ENCODE data around the gene FARP1. TPM values are rescaled to one million over a fixed set of nuclear protein-coding genes. Genes with fewer than 3 reads are reported as not detected.

The FARP1 gene
- total and polyA plus RNA-seq, 7 donors, result 6.9 to 96.4 (median 32.9) TPM

DNA sequence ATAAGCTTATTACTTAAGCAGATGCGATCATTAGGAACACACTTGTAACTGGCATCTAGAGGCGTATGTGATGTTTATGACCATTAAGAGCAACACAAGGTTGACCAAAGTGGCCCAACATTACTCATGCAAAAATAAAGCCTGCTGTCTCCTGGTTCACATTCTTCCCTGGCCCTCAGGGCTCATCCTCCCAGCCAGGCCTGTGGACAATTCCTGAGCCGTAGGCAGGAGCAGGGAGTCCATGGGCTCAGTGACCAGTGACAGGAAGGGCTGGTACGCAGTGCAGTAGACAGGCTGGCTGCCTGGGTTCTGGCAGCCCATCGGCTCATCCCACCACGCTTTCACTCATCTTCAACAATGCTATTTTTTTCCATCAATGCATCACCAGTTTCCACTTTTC lies 328.0 kb downstream of the FARP1 start:
- WGBS, 2 donors, result 79% methylated on average over 6 of the region's 6 CpGs
- no peak overlapping the region for H3K4me3 ChIP-seq
- DNase-seq, result no peak
- H3K9me3 ChIP-seq, result no peaks in the 10 kb centered on the region
- H3K4me1 ChIP-seq, result peaks cover 0 to 44% (median 30%) of the 10 kb centered on the region in 4 donors
- no peaks in the 10 kb centered on the region for H3K27me3 ChIP-seq
- H3K27ac ChIP-seq, result no peak overlapping the region
- TF ChIP-seq, protein P1, sequence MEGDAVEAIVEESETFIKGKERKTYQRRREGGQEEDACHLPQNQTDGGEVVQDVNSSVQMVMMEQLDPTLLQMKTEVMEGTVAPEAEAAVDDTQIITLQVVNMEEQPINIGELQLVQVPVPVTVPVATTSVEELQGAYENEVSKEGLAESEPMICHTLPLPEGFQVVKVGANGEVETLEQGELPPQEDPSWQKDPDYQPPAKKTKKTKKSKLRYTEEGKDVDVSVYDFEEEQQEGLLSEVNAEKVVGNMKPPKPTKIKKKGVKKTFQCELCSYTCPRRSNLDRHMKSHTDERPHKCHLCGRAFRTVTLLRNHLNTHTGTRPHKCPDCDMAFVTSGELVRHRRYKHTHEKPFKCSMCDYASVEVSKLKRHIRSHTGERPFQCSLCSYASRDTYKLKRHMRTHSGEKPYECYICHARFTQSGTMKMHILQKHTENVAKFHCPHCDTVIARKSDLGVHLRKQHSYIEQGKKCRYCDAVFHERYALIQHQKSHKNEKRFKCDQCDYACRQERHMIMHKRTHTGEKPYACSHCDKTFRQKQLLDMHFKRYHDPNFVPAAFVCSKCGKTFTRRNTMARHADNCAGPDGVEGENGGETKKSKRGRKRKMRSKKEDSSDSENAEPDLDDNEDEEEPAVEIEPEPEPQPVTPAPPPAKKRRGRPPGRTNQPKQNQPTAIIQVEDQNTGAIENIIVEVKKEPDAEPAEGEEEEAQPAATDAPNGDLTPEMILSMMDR (IDR thresholded peaks at IDR 0.05), result no peak
- TF ChIP-seq POLR2A (IDR thresholded peaks at IDR 0.05) (no peak), EP300 (IDR thresholded peaks at IDR 0.05) (no peak), POLR2AphosphoS5 (IDR thresholded peaks at IDR 0.05) (no peak)
- intact Hi-C loops (cut with DNase I), result no loop called here
- peaks cover 12 to 37% (median 19%) of the 10 kb centered on the region in 4 donors for H3K36me3 ChIP-seq

DNA sequence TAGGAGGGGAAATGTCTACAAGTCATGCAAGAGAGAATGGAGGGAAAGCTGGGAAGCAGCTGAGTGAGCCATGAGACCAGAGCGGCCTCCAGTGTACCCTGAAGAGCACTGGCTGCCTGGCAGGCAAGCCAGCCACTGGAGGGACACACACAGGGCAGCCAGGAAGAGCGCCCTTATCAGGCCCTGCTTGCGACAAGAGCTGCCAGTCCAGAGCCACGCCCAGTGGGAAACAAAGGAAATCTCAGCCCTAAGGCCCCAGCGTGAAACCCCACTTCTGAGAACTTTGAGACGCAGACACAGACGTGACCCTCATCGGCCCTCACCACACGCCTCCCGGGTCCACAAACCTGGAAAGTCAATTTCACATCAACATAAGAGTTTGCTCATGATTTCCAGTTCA lies 329.0 kb downstream of the FARP1 start:
- no peak overlapping the region for H3K27ac ChIP-seq
- H3K4me3 ChIP-seq, result no peak overlapping the region
- no peaks in the 10 kb centered on the region for H3K9me3 ChIP-seq
- 61 to 76% methylated on average over 10 of the region's 10 CpGs for whole genome bisulfite sequencing, 2 donors
- TF ChIP-seq EP300 (IDR thresholded peaks at IDR 0.05) (no peak), POLR2A (IDR thresholded peaks at IDR 0.05) (no peak), POLR2AphosphoS5 (IDR thresholded peaks at IDR 0.05) (no peak)
- TF ChIP-seq, protein P1 (IDR thresholded peaks at IDR 0.05), result no peak
- intact Hi-C loops (cut with DNase I), result no loop called here
- H3K27me3 ChIP-seq, result no peaks in the 10 kb centered on the region
- no peak for DNase-seq
- peaks cover 12 to 37% (median 16%) of the 10 kb centered on the region in 4 donors for H3K36me3 ChIP-seq
- H3K4me1 ChIP-seq, result peaks cover 0 to 45% (median 37%) of the 10 kb centered on the region in 4 donors

DNA sequence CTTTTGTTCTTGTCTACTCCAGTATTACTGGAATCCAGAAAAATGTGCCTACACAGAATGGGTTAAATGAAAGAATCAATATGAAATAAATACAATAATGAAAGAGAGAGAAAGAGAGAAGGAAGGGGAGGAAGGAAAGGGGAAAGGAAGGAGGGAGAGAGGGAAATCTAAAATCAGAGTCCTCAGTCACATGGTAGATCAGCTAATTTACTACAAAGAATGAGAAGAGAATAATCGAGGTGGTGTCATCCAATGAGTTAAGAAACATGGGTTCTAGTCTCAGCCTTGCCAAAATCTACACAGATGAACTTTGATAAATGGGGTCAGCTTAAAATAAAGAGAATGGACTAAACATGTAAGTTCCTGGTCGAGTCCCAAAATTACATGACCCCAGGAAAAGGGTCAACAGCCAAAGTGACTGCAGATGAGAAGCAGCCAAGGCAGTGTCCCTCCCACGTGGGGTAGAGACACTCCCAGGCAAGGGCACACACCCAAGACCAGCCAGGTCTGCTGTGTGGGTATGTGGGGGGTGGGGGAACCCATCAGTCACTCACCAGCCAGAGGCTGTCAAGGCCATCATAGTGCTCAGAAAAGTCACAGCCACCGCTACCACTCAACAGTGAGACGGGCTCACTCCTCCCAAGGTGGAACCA lies 330.4 kb downstream of the FARP1 start:
- H3K4me1 ChIP-seq, result peaks cover 0 to 45% (median 33%) of the 10 kb centered on the region in 4 donors
- no peak overlapping the region for H3K27ac ChIP-seq
- 62 to 80% methylated on average over 5 of the region's 5 CpGs for WGBS, 2 donors
- no peaks in the 10 kb centered on the region for H3K9me3 ChIP-seq
- TF ChIP-seq POLR2AphosphoS5 (IDR thresholded peaks at IDR 0.05) (no peak), EP300 (IDR thresholded peaks at IDR 0.05) (no peak), POLR2A (IDR thresholded peaks at IDR 0.05) (no peak)
- TF ChIP-seq, protein P1 (IDR thresholded peaks at IDR 0.05), result no peak
- H3K36me3 ChIP-seq, result peaks cover 12 to 37% (median 16%) of the 10 kb centered on the region in 4 donors
- H3K27me3 ChIP-seq, result no peaks in the 10 kb centered on the region
- no peak overlapping the region for H3K4me3 ChIP-seq
- intact Hi-C loops (cut with DNase I), result no loop called here
- peak; percentile 56 for DNase-seq

DNA sequence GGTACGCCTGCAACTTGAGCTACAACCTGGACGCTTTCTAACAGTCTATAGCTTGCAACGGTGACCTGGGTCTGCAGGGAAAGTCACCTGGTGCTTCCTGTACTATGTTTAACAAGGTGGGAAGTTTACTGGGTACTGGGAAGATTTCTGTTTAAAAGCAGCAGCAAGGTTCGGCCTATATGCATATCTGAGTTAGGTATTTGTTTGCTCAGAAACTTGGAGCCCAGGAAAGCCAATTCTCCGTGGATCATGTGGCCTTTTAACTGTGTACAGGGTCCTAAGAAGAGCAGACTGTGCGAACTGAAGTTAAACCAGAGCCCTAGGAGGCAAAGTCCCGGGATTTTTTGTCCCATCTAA lies 330.9 kb downstream of the FARP1 start:
- no peak overlapping the region for H3K4me3 ChIP-seq
- peaks cover 12 to 37% (median 16%) of the 10 kb centered on the region in 4 donors for H3K36me3 ChIP-seq
- H3K27ac ChIP-seq, result no peak overlapping the region
- no peaks in the 10 kb centered on the region for H3K27me3 ChIP-seq
- TF ChIP-seq EP300 (IDR thresholded peaks at IDR 0.05) (no peak), POLR2A (IDR thresholded peaks at IDR 0.05) (no peak)
- peaks cover 0 to 45% (median 35%) of the 10 kb centered on the region in 4 donors for H3K4me1 ChIP-seq
- DNase-seq, result no peak
- H3K9me3 ChIP-seq, result no peaks in the 10 kb centered on the region
- intact Hi-C loops (cut with DNase I), result no loop called here
- 43 to 69% methylated on average over 7 of the region's 7 CpGs for WGBS, 2 donors

DNA sequence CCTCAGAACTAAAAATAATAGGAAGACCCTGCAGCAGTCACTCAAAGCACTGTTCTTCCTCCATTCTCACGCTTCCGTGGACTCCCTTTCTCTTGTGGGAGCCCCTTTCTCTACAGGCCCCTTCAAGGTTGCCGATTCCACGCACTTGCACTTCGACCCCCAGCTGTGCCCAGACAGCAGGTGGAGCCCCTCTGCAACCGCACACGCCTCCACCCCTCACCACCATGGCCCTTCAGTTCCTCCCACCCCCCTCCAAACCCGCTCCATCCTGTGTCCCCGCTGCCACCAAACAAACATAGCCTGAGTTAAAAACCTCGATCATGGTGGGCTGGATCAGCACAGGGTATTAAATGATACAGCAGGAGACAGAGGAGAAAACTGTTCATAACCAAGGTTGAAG lies 331.4 kb downstream of the FARP1 start:
- Histone ChIP-seq H3K4me3 (no peak overlapping the region), H3K9me3 (no peaks in the 10 kb centered on the region), H3K36me3 (peaks cover 12 to 34% (median 16%) of the 10 kb centered on the region in 4 donors), H3K27ac (no peak overlapping the region), H3K4me1 (peaks cover 0 to 49% (median 40%) of the 10 kb centered on the region in 4 donors), H3K27me3 (no peaks in the 10 kb centered on the region)
- intact Hi-C loops (cut with DNase I), result no loop called here
- 86 to 89% methylated on average over 10 of the region's 10 CpGs for WGBS, 2 donors
- DNase-seq, result no peak
- TF ChIP-seq EP300 (IDR thresholded peaks at IDR 0.05), result no peak
- TF ChIP-seq, protein P1 (IDR thresholded peaks at IDR 0.05), result no peak

Measured in sigmoid colon (tissue), 7 donors.